ENCODE measurements around the gene CCDC9B.

Gene CCDC9B

DNA sequence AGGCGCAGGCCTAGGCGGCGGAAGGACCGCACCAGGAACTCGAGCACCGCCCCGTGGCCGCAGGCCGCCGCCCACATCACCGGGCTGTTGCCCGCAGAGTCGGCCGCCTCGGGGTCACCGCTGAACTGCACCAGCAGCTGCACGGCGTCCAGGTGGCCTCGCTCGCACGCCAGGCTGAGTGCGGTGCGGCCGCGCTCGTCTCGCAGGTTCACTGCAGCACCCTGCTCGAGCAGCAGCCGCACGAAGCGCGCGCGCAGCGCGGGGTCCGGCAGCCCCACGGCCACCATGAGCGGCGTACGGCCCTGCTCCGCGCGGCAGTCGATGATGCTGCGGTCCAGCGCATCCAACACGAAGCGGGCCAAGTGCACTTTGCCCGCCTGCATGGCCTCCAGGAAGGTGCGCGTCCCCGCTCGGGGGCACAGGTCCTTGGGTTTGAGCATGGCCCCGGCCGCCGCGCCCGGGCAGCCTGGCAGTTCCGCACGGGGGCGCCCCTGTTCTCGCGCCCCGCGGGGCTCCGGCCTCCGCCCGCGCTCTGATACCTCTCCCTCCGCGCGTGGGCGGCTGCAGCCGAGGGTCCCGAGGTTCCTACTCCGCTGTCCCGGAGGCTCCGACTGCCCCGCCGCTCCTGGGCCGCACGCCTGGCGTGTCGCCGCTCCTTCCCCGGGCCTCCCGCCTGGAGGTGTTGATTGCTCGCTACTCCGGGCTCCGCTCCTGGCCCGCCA is 58.4 kb downstream of the CCDC9B start:
- TF ChIP-seq ZNF70 (CRISPR knock-in tag; IDR thresholded peaks at IDR 0.05), result no peak
- no peak for TF ChIP-seq ARNTL (CRISPR knock-in tag; IDR thresholded peaks at IDR 0.05; ENCODE audit: borderline replicate concordance, low read depth)
- TF ChIP-seq CSDC2 (CRISPR knock-in tag; IDR thresholded peaks at IDR 0.05), result no peak
- no peak for TF ChIP-seq TCF4 (CRISPR knock-in tag; IDR thresholded peaks at IDR 0.05; ENCODE audit: borderline replicate concordance)
- TF ChIP-seq ZC3H10 (CRISPR knock-in tag; IDR thresholded peaks at IDR 0.05), result no peak
- no peak for TF ChIP-seq GLIS3 (CRISPR knock-in tag; IDR thresholded peaks at IDR 0.05)
- TF ChIP-seq ZNF8 (CRISPR knock-in tag; IDR thresholded peaks at IDR 0.05), result no peak
- TF ChIP-seq TOX (CRISPR knock-in tag; IDR thresholded peaks at IDR 0.05; ENCODE audit: borderline replicate concordance), result no peak
- TF ChIP-seq BACH2 (CRISPR knock-in tag; IDR thresholded peaks at IDR 0.05; ENCODE audit: borderline replicate concordance), result no peak
- TF ChIP-seq ZFP3 (CRISPR knock-in tag; IDR thresholded peaks at IDR 0.05), result no peak
- no peak for TF ChIP-seq ISL1 (CRISPR knock-in tag; IDR thresholded peaks at IDR 0.05)
- no peak for TF ChIP-seq PPARA (CRISPR knock-in tag; IDR thresholded peaks at IDR 0.05; ENCODE audit: borderline replicate concordance)
- no peak for TF ChIP-seq ZFP30 (CRISPR knock-in tag; IDR thresholded peaks at IDR 0.05)
- TF ChIP-seq, protein P1, sequence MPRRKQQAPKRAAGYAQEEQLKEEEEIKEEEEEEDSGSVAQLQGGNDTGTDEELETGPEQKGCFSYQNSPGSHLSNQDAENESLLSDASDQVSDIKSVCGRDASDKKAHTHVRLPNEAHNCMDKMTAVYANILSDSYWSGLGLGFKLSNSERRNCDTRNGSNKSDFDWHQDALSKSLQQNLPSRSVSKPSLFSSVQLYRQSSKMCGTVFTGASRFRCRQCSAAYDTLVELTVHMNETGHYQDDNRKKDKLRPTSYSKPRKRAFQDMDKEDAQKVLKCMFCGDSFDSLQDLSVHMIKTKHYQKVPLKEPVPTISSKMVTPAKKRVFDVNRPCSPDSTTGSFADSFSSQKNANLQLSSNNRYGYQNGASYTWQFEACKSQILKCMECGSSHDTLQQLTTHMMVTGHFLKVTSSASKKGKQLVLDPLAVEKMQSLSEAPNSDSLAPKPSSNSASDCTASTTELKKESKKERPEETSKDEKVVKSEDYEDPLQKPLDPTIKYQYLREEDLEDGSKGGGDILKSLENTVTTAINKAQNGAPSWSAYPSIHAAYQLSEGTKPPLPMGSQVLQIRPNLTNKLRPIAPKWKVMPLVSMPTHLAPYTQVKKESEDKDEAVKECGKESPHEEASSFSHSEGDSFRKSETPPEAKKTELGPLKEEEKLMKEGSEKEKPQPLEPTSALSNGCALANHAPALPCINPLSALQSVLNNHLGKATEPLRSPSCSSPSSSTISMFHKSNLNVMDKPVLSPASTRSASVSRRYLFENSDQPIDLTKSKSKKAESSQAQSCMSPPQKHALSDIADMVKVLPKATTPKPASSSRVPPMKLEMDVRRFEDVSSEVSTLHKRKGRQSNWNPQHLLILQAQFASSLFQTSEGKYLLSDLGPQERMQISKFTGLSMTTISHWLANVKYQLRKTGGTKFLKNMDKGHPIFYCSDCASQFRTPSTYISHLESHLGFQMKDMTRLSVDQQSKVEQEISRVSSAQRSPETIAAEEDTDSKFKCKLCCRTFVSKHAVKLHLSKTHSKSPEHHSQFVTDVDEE (CRISPR knock-in tag; IDR thresholded peaks at IDR 0.05), result no peak
- no peak for TF ChIP-seq SNAI2 (CRISPR knock-in tag; IDR thresholded peaks at IDR 0.05)
- ATAC-seq, result peak; percentile 52

DNA sequence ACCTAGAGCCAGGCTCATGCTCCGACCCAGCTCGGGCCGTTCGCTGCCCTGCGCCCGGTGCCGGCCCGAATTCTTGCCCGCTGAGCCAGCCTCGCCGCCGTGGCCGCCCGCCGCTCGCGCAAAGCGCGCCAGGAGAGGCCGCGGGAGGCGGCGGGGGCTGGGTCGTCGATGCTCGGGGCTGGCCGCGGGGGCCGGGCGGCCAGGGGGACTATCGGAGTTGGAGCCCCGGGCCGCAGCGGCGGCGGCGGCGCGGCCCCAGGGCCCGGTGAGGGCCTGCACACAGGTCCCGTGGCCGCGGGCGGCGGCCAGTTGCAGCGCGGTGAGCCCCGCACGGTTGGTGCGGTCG is 59.0 kb downstream of the CCDC9B start:
- TF ChIP-seq OSR1 (CRISPR knock-in tag; IDR thresholded peaks at IDR 0.05), result no peak
- no peak for TF ChIP-seq ZFP3 (CRISPR knock-in tag; IDR thresholded peaks at IDR 0.05)
- TF ChIP-seq ARNTL (CRISPR knock-in tag; IDR thresholded peaks at IDR 0.05; ENCODE audit: borderline replicate concordance, low read depth), result no peak
- TF ChIP-seq, protein P2, sequence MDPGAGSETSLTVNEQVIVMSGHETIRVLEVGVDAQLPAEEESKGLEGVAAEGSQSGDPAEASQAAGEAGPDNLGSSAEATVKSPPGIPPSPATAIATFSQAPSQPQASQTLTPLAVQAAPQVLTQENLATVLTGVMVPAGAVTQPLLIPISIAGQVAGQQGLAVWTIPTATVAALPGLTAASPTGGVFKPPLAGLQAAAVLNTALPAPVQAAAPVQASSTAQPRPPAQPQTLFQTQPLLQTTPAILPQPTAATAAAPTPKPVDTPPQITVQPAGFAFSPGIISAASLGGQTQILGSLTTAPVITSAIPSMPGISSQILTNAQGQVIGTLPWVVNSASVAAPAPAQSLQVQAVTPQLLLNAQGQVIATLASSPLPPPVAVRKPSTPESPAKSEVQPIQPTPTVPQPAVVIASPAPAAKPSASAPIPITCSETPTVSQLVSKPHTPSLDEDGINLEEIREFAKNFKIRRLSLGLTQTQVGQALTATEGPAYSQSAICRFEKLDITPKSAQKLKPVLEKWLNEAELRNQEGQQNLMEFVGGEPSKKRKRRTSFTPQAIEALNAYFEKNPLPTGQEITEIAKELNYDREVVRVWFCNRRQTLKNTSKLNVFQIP (CRISPR knock-in tag; IDR thresholded peaks at IDR 0.05; ENCODE audit: borderline replicate concordance, low read depth), result no peak
- TF ChIP-seq CSDC2 (CRISPR knock-in tag; IDR thresholded peaks at IDR 0.05), result no peak
- no peak for TF ChIP-seq ZFP30 (CRISPR knock-in tag; IDR thresholded peaks at IDR 0.05)
- no peak for ATAC-seq

Measured in SK-N-SH treated with all-trans-retinoic acid at 6 μM for 48 hours (cell line).